Osteoblast (primary cell): ENCODE results near the gene PSMB3. TPM values are rescaled to one million over a fixed set of nuclear protein-coding genes. Genes with fewer than 3 reads are reported as not detected.
A peak's percentile ranks its signal among the peaks of the same experiment; 100 is the strongest.

Source experiments
- DNase-seq: peaks from one replicate; pipeline ENCODE4 v3.0.0; 2011; ENCODE audit warnings: low spot score, mixed read lengths; ENCODE audit not compliant: insufficient read length; ENCODE audit errors: missing footprints
- H2AFZ ChIP-seq: 2 replicates; pipeline ENCODE4 v1.6.0; 2011; ENCODE audit warnings: mild to moderate bottlenecking, low read length
- H3K27ac ChIP-seq: 2 replicates; pipeline ENCODE4 v1.5.1; 2011; ENCODE audit warnings: mild to moderate bottlenecking, low read depth, low read length, moderate library complexity
- H3K27me3 ChIP-seq: 2 replicates; pipeline ENCODE4 v1.6.0; 2012; ENCODE audit warnings: mild to moderate bottlenecking, control low read depth, inconsistent platforms, low read length, moderate library complexity; ENCODE audit not compliant: insufficient read depth
- H3K36me3 ChIP-seq: 2 replicates; pipeline ENCODE4 v1.5.1; 2011; ENCODE audit warnings: mild to moderate bottlenecking, low read length, control low read depth, moderate library complexity; ENCODE audit not compliant: insufficient read depth
- H3K4me1 ChIP-seq: 2 replicates; pipeline ENCODE4 v1.5.1; 2011; ENCODE audit warnings: mild to moderate bottlenecking, low read length, control low read depth, moderate library complexity; ENCODE audit not compliant: insufficient read depth
- H3K4me2 ChIP-seq: 2 replicates; pipeline ENCODE4 v1.6.0; 2011; ENCODE audit warnings: mild to moderate bottlenecking, low read length; ENCODE audit not compliant: insufficient read depth
- H3K4me3 ChIP-seq: fragments of 200-600 bp; sonication (generic); 3 replicates; pipeline ENCODE4 v1.5.1; 2012; ENCODE audit warnings: mild to moderate bottlenecking, low read length, inconsistent platforms; ENCODE audit not compliant: insufficient read depth
- H3K79me2 ChIP-seq: 2 replicates; pipeline ENCODE4 v1.6.0; 2012; ENCODE audit warnings: mild to moderate bottlenecking, low read length, control low read depth, inconsistent platforms; ENCODE audit not compliant: insufficient read depth
- H3K9me3 ChIP-seq: 2 replicates; pipeline ENCODE4 v1.5.1; 2011; ENCODE audit warnings: low read depth, low read length, control low read depth
- H4K20me1 ChIP-seq: 2 replicates; pipeline ENCODE4 v1.6.0; 2012; ENCODE audit warnings: mild to moderate bottlenecking, low read length, control low read depth; ENCODE audit not compliant: insufficient read depth
- CTCF ChIP-seq: IDR thresholded peaks from 2 replicates; pipeline ENCODE4 v1.5.1; 2011; ENCODE audit warnings: mild to moderate bottlenecking, low read depth, low read length, moderate library complexity; ENCODE audit errors: extremely low read depth
- total RNA-seq: library from RNA; depleted of rRNA; stranded (reverse); fragments of >200 nt; gene quantifications from 2 replicates; pipeline ENCODE4 v1.2.3, GENCODE V29; 2012

Gene PSMB3
- total RNA-seq: 235 and 267 TPM in 2 replicates

GRCh38 chr17:38752308-38753070 is at the start of gene PSMB3:
Gene PSMB3, plus strand, starts transcription at chr17:38752741. Its CDS starts 86 bp downstream, at chr17:38752827.
- Histone ChIP-seq H3K9me3 (no peaks in the 10 kb centered on the region), H3K4me2 (peak within 1 kb of the TSS; percentile 89), H3K27me3 (no peaks in the 10 kb centered on the region), H3K4me1 (peaks cover 34% of the 10 kb centered on the region), H4K20me1 (peaks cover 5% of the 10 kb centered on the region), H2AFZ (peak within 1 kb of the TSS; percentile 98), H3K79me2 (peaks cover 39% of the 10 kb centered on the region), H3K4me3 (peak within 1 kb of the TSS; percentile 99), H3K27ac (peak within 1 kb of the TSS; percentile 90), H3K36me3 (peaks cover 30% of the 10 kb centered on the region)
- TF ChIP-seq CTCF: no peak
- peak; percentile 99 for DNase-seq

GRCh38 chr17:38702916-38703741 is 49.4 kb upstream of the PSMB3 start:
- H4K20me1 ChIP-seq: peaks cover 21% of the 10 kb centered on the region
- peak overlapping the region; percentile 98 for H3K4me2 ChIP-seq
- no peak for TF ChIP-seq CTCF
- no peaks in the 10 kb centered on the region for H3K27me3 ChIP-seq
- H3K36me3 ChIP-seq: peaks cover 5% of the 10 kb centered on the region
- peak overlapping the region; percentile 91 for H3K4me3 ChIP-seq
- H3K79me2 ChIP-seq: peaks cover 28% of the 10 kb centered on the region
- no peaks in the 10 kb centered on the region for H3K9me3 ChIP-seq
- H2AFZ ChIP-seq: peak overlapping the region; percentile 91
- peaks cover 44% of the 10 kb centered on the region for H3K4me1 ChIP-seq
- peak overlapping the region; percentile 83 for H3K27ac ChIP-seq
- peak; percentile 86 for DNase-seq

- H3K27me3 ChIP-seq: no peaks in the 10 kb centered on the region
- TF ChIP-seq CTCF: no peak
- peak; percentile 93 for DNase-seq
- peak overlapping the region; percentile 91 for H3K4me3 ChIP-seq
- H3K4me2 ChIP-seq: peak overlapping the region; percentile 98
- peak overlapping the region; percentile 91 for H2AFZ ChIP-seq
- H3K27ac ChIP-seq: peak overlapping the region; percentile 66
- peaks cover 28% of the 10 kb centered on the region for H3K79me2 ChIP-seq
- H3K36me3 ChIP-seq: peaks cover 12% of the 10 kb centered on the region
- peaks cover 44% of the 10 kb centered on the region for H3K4me1 ChIP-seq
- H4K20me1 ChIP-seq: peaks cover 25% of the 10 kb centered on the region
- H3K9me3 ChIP-seq: no peaks in the 10 kb centered on the region
These were observed 48.6 kb upstream of the PSMB3 start for GRCh38 chr17:38703742-38704605.
